Mucosa of rectum (tissue), 2 donors: Measurements from ENCODE around the gene DLGAP5.

Source experiments
- H3K27ac ChIP-seq, 2 donors: one replicate each; pipeline ENCODE4 v1.7.0; 2013; ENCODE audit warnings: inconsistent platforms in 2 of 2, low read depth in 2 of 2, low read length in 2 of 2
- H3K27me3 ChIP-seq, 2 donors: one replicate each; pipeline ENCODE4 v1.7.0; 2013; ENCODE audit warnings: low read length in 2 of 2; ENCODE audit not compliant: control insufficient read depth in 2 of 2, insufficient read depth in 2 of 2
- H3K36me3 ChIP-seq, 2 donors: one replicate each; pipeline ENCODE4 v1.7.0; 2013; ENCODE audit warnings: low read length in 2 of 2; ENCODE audit not compliant: control insufficient read depth in 2 of 2, insufficient read depth in 2 of 2
- H3K4me1 ChIP-seq, 2 donors: one replicate each; pipeline ENCODE4 v1.7.0; 2013; ENCODE audit warnings: low read length in 2 of 2, mild to moderate bottlenecking in 1 of 2; ENCODE audit not compliant: control insufficient read depth in 2 of 2, insufficient read depth in 2 of 2
- H3K4me3 ChIP-seq, 2 donors: one replicate each; pipeline ENCODE4 v1.7.0; 2013; ENCODE audit warnings: low read length in 2 of 2
- H3K9ac ChIP-seq, 2 donors: one replicate each; pipeline ENCODE4 v1.7.0; 2013; ENCODE audit warnings: low read length in 2 of 2, low read depth in 1 of 2, mild to moderate bottlenecking in 1 of 2
- H3K9me3 ChIP-seq, 2 donors: one replicate each; pipeline ENCODE4 v1.7.0; 2013; ENCODE audit warnings: low read length in 2 of 2; ENCODE audit not compliant: control insufficient read depth in 2 of 2
- donor health status: healthy.
- donor health status: Normal muscosa, but diverticular disease.

Gene DLGAP5

GRCh38 chr14:55146425-55146824, 45.0 kb downstream of the DLGAP5 start:
- no peak overlapping the region for H3K9ac ChIP-seq
- H3K4me3 ChIP-seq = no peak overlapping the region
- H3K9me3 ChIP-seq = no peaks in the 10 kb centered on the region
- no peaks in the 10 kb centered on the region for H3K4me1 ChIP-seq
- peaks cover 42 to 50% of the 10 kb centered on the region in 2 donors for H3K36me3 ChIP-seq
- H3K27ac ChIP-seq = no peak overlapping the region
- H3K27me3 ChIP-seq = no peaks in the 10 kb centered on the region

DNA sequence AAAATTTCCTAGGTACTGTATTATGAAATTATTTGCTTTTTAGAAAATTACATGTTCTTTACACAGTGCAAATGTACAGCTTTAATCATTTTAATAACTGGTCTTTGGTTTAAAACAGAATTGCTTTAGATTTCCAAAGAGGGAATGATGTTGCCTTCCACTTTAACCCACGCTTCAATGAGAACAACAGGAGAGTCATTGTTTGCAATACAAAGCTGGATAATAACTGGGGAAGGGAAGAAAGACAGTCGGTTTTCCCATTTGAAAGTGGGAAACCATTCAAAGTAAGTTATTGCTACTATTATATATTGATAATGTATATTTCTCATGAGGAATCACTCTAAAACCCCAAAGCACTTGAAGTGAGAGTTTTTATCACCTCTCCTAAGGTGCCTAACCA, 48.9 kb downstream of the DLGAP5 start:
- Histone ChIP-seq H3K9me3 (no peaks in the 10 kb centered on the region), H3K4me1 (peaks cover 7 to 13% of the 10 kb centered on the region in 2 donors), H3K27me3 (no peaks in the 10 kb centered on the region), H3K9ac (no peak overlapping the region), H3K27ac (no peak overlapping the region), H3K36me3 (peaks cover 77 to 84% of the 10 kb centered on the region in 2 donors), H3K4me3 (no peak overlapping the region)

DNA sequence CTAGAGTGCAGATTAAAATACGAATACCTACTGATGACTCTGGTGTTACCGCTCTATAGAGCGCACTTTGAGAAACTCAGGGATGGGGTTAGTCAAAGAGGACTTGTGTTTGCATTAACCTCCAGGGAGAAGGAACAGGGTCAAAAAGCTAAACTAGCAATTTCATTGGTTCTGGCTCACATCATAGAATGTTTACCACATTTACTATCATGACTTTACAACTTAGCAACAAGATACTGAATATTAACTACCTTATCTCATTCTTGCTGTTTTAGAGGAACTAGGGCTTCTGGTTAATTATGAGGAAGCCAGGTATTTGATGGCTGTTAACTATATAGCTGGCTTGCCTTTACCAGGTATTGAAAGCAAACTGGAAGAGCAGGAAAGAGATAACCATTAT, 49.6 kb downstream of the DLGAP5 start:
- no peak overlapping the region for H3K4me3 ChIP-seq
- no peaks in the 10 kb centered on the region for H3K9me3 ChIP-seq
- peaks cover 13 to 19% of the 10 kb centered on the region in 2 donors for H3K4me1 ChIP-seq
- no peak overlapping the region for H3K27ac ChIP-seq
- no peak overlapping the region for H3K9ac ChIP-seq
- no peaks in the 10 kb centered on the region for H3K27me3 ChIP-seq
- peaks cover 83 to 90% of the 10 kb centered on the region in 2 donors for H3K36me3 ChIP-seq

DNA sequence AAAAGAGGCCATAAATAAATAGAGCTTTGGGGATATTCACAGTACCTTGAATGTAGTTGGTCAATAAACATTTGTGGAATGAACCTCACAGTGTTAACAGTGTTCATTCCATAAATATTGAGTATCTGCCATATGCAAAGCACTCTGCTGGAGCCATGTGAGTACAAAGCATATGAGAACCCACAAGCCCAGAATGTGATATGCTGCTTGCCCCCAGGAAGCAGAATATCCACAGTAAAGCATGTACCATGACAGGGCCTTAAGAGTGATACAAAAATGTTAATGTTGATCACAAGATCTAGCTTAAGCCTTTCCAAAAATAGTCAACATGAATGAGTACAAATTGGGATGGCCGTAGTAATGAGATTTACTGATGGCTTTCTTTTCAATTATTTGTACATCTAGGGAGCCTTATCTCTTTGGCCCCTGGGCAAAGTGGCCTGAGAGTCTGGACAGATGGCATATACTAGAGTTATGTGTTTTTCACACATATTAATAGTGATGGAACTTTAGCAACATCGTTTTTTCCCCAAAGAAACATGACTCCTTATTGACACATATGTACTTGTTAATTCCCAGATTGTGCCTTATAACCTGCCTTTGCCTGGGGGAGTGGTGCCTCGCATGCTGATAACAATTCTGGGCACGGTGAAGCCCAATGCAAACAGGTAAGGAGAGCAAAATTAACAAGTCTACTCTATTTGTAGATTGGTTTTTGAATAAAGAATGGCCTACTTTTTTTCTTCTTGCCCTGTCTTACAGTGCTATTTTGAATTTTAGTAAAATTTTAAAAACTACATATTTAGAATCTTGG, 51.5 kb downstream of the DLGAP5 start:
- Histone ChIP-seq H3K27ac (no peak overlapping the region), H3K27me3 (no peaks in the 10 kb centered on the region), H3K9me3 (no peaks in the 10 kb centered on the region), H3K36me3 (peaks cover 75 to 81% of the 10 kb centered on the region in 2 donors), H3K9ac (no peak overlapping the region), H3K4me1 (peaks cover 20 to 29% of the 10 kb centered on the region in 2 donors), H3K4me3 (no peak overlapping the region)

GRCh38 chr14:55139141-55139540, 52.2 kb downstream of the DLGAP5 start:
- no peak overlapping the region for H3K27ac ChIP-seq

DNA sequence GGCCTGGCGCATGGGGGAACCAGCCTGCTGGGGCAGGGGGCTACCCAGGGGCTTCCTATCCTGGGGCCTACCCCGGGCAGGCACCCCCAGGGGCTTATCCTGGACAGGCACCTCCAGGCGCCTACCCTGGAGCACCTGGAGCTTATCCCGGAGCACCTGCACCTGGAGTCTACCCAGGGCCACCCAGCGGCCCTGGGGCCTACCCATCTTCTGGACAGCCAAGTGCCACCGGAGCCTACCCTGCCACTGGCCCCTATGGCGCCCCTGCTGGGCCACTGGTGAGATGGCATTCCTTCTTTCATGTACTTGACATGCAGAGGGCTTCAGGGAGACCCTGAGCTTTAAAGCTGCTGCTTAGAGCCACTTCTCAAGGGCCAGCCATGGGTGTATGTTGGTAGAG, 53.3 kb downstream of the DLGAP5 start:
- H3K9me3 ChIP-seq = no peaks in the 10 kb centered on the region
- no peak overlapping the region for H3K9ac ChIP-seq
- H3K4me1 ChIP-seq = peaks cover 32 to 36% of the 10 kb centered on the region in 2 donors
- no peaks in the 10 kb centered on the region for H3K27me3 ChIP-seq
- no peak overlapping the region for H3K4me3 ChIP-seq
- H3K36me3 ChIP-seq = peaks cover 72 to 81% of the 10 kb centered on the region in 2 donors
- peak overlapping the region in 1 of 2 donors; percentile 3 for H3K27ac ChIP-seq

More at GRCh38 chr14:55139141-55139540, 52.2 kb downstream of the DLGAP5 start:
- Histone ChIP-seq H3K27me3 (no peaks in the 10 kb centered on the region), H3K36me3 (peaks cover 70 to 81% of the 10 kb centered on the region in 2 donors), H3K9me3 (no peaks in the 10 kb centered on the region), H3K4me3 (no peak overlapping the region), H3K4me1 (peaks cover 25 to 29% of the 10 kb centered on the region in 2 donors), H3K9ac (no peak overlapping the region)

GRCh38 chr14:55136885-55137786, 54.2 kb downstream of the DLGAP5 start:
- Histone ChIP-seq H3K9ac (peak overlapping the region in 1 of 2 donors; percentile 2), H3K27me3 (no peaks in the 10 kb centered on the region), H3K9me3 (no peaks in the 10 kb centered on the region), H3K27ac (peak overlapping the region; percentile 3 to 44), H3K4me3 (peak overlapping the region in 1 of 2 donors; percentile 20), H3K36me3 (peaks cover 66 to 73% of the 10 kb centered on the region in 2 donors), H3K4me1 (peaks cover 37 to 39% of the 10 kb centered on the region in 2 donors)

DNA sequence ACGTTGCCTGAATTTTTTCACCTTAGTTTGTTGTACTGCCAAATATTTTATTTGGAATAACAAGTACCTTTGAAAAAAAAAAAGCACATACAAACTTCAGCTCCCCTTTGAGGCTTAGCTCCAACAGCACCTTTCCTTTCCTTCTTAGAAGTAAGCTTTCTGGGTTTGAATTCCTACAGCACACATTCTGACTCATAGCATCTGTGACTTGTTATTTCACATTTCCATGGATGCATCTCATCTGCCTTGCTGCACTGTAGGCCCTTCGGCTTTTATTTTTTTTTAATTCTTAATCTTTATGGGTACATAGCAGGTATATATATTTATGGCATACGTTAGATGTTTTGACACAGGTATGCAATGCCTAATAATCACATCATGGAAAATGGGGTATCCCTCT, 55.1 kb downstream of the DLGAP5 start:
- H3K4me3 ChIP-seq = no peak overlapping the region
- peak overlapping the region; percentile 7 to 23 for H3K9ac ChIP-seq
- H3K27ac ChIP-seq = peak overlapping the region in 1 of 2 donors; percentile 23
- H3K9me3 ChIP-seq = no peaks in the 10 kb centered on the region
- peaks cover 65 to 68% of the 10 kb centered on the region in 2 donors for H3K36me3 ChIP-seq
- H3K27me3 ChIP-seq = no peaks in the 10 kb centered on the region
- peaks cover 44 to 45% of the 10 kb centered on the region in 2 donors for H3K4me1 ChIP-seq

- H3K9ac ChIP-seq = peak overlapping the region; percentile 11 to 34
- H3K36me3 ChIP-seq = peaks cover 39 to 43% of the 10 kb centered on the region in 2 donors
- H3K9me3 ChIP-seq = no peaks in the 10 kb centered on the region
- peaks cover 44 to 45% of the 10 kb centered on the region in 2 donors for H3K4me1 ChIP-seq
- H3K27ac ChIP-seq = peak overlapping the region in 1 of 2 donors; percentile 41
- no peaks in the 10 kb centered on the region for H3K27me3 ChIP-seq
- H3K4me3 ChIP-seq = peak overlapping the region; percentile 5 to 59
Measured at GRCh38 chr14:55133416-55133815, 58.0 kb downstream of the DLGAP5 start.
